Measurements from ENCODE around the gene AASDH. TPM values are rescaled to one million over a fixed set of nuclear protein-coding genes. Genes with fewer than 3 reads are reported as not detected.

AASDH gene
- total RNA-seq, 1 donor: 16.9 TPM

- no peak for DNase-seq (ENCODE audit: low read depth)
- TF ChIP-seq CTCF (IDR thresholded peaks at IDR 0.05; ENCODE audit: insufficient read depth, low read length): no peak
- H3K4me3 ChIP-seq (ENCODE audit: low read depth, low read length): no peak overlapping the region
Observed at GRCh38 chr4:56416349-56416748, 29.1 kb upstream of the AASDH start.

- peak overlapping the region; percentile 7 for H3K4me3 ChIP-seq (ENCODE audit: low read depth, low read length)
- TF ChIP-seq CTCF (IDR thresholded peaks at IDR 0.05; ENCODE audit: insufficient read depth, low read length): no peak
- peak; percentile 58 for DNase-seq (ENCODE audit: low read depth)
Observed at GRCh38 chr4:56414135-56414670, 26.9 kb upstream of the AASDH start.

- H3K4me3 ChIP-seq (ENCODE audit: low read depth, low read length): peak overlapping the region; percentile 49
- no peak for TF ChIP-seq CTCF (IDR thresholded peaks at IDR 0.05; ENCODE audit: insufficient read depth, low read length)
- peak; percentile 98 for DNase-seq (ENCODE audit: low read depth)
Observed at GRCh38 chr4:56410247-56411062, 23.2 kb upstream of the AASDH start.

- DNase-seq (ENCODE audit: low read depth): no peak
- H3K4me3 ChIP-seq (ENCODE audit: low read depth, low read length): no peak overlapping the region
- TF ChIP-seq CTCF (IDR thresholded peaks at IDR 0.05; ENCODE audit: insufficient read depth, low read length): no peak
Observed at GRCh38 chr4:56409511-56410090, 22.3 kb upstream of the AASDH start.

GRCh38 chr4:56408978-56409377 is 21.7 kb upstream of the AASDH start:
- H3K4me3 ChIP-seq (ENCODE audit: low read depth, low read length): no peak overlapping the region
- TF ChIP-seq CTCF (IDR thresholded peaks at IDR 0.05; ENCODE audit: insufficient read depth, low read length): no peak
- no peak for DNase-seq (ENCODE audit: low read depth)

- H3K4me3 ChIP-seq (ENCODE audit: low read depth, low read length): no peak overlapping the region
- TF ChIP-seq CTCF (IDR thresholded peaks at IDR 0.05; ENCODE audit: insufficient read depth, low read length): no peak
- DNase-seq (ENCODE audit: low read depth): no peak
Observed at GRCh38 chr4:56406151-56406550, 18.9 kb upstream of the AASDH start.

Measured in fibroblast of the aortic adventitia (primary cell).